NCI-H1105 (cell line): Measurements from ENCODE around the gene DGKB.
"Not testable (repeated sequence)": the region's sequence is repeated elsewhere in the genome, so short reads cannot be mapped to it uniquely, and the experiment has no call there.

Experiments used
- DNase-seq: peaks from one replicate; lab custom pipeline; 2025; lab: John Stamatoyannopoulos, UW

DGKB gene

GRCh38 chr7:14292737-14293136 lies 609.8 kb downstream of the DGKB start:
- DNase-seq, result no peak

GRCh38 chr7:14289957-14290356 lies 612.6 kb downstream of the DGKB start:
- DNase-seq, result no peak

GRCh38 chr7:14288701-14289100 lies 613.9 kb downstream of the DGKB start:
- DNase-seq, result no peak

GRCh38 chr7:14287398-14287797 lies 615.2 kb downstream of the DGKB start:
- DNase-seq, result no peak

- DNase-seq, result no peak
Observed at GRCh38 chr7:14286036-14286435, 616.5 kb downstream of the DGKB start.

GRCh38 chr7:14279065-14279871 lies 623.3 kb downstream of the DGKB start:
- not testable (repeated sequence) for DNase-seq

- DNase-seq, result no peak
Observed at GRCh38 chr7:14275356-14275755, 627.2 kb downstream of the DGKB start.

- no peak for DNase-seq
Observed at GRCh38 chr7:14271441-14271840, 631.1 kb downstream of the DGKB start.

- no peak for DNase-seq
Observed at GRCh38 chr7:14270099-14270498, 632.5 kb downstream of the DGKB start.

GRCh38 chr7:14260011-14260410 lies 642.5 kb downstream of the DGKB start:
- no peak for DNase-seq

- DNase-seq, result no peak
Observed at GRCh38 chr7:14258861-14259260, 643.7 kb downstream of the DGKB start.

GRCh38 chr7:14258441-14258840 lies 644.1 kb downstream of the DGKB start:
- DNase-seq, result no peak

- DNase-seq, result no peak
Observed at GRCh38 chr7:14252458-14252857, 650.1 kb downstream of the DGKB start.

- DNase-seq, result no peak
Observed at GRCh38 chr7:14242175-14242574, 660.4 kb downstream of the DGKB start.

GRCh38 chr7:14236834-14237233 lies 665.7 kb downstream of the DGKB start:
- DNase-seq, result no peak

GRCh38 chr7:14235056-14235455 lies 667.5 kb downstream of the DGKB start:
- DNase-seq, result no peak

GRCh38 chr7:14233868-14234369 lies 668.6 kb downstream of the DGKB start:
- DNase-seq, result no peak

GRCh38 chr7:14233076-14233867 lies 669.3 kb downstream of the DGKB start:
- no peak for DNase-seq

GRCh38 chr7:14229047-14229446 lies 673.5 kb downstream of the DGKB start:
- DNase-seq, result no peak

GRCh38 chr7:14228341-14228740 lies 674.2 kb downstream of the DGKB start:
- DNase-seq, result no peak

- DNase-seq, result no peak
Observed at GRCh38 chr7:14226126-14226525, 676.4 kb downstream of the DGKB start.

- no peak for DNase-seq
Observed at GRCh38 chr7:14219125-14219524, 683.4 kb downstream of the DGKB start.

GRCh38 chr7:14218338-14218737 lies 684.2 kb downstream of the DGKB start:
- DNase-seq, result no peak
